ENCODE data around the gene MCFD2. TPM values are rescaled to one million over a fixed set of nuclear protein-coding genes. Genes with fewer than 3 reads are reported as not detected.

MCFD2 gene
- total RNA-seq, 2 experiments from 2014 or later: 55.7 to 75.2 TPM

DNA sequence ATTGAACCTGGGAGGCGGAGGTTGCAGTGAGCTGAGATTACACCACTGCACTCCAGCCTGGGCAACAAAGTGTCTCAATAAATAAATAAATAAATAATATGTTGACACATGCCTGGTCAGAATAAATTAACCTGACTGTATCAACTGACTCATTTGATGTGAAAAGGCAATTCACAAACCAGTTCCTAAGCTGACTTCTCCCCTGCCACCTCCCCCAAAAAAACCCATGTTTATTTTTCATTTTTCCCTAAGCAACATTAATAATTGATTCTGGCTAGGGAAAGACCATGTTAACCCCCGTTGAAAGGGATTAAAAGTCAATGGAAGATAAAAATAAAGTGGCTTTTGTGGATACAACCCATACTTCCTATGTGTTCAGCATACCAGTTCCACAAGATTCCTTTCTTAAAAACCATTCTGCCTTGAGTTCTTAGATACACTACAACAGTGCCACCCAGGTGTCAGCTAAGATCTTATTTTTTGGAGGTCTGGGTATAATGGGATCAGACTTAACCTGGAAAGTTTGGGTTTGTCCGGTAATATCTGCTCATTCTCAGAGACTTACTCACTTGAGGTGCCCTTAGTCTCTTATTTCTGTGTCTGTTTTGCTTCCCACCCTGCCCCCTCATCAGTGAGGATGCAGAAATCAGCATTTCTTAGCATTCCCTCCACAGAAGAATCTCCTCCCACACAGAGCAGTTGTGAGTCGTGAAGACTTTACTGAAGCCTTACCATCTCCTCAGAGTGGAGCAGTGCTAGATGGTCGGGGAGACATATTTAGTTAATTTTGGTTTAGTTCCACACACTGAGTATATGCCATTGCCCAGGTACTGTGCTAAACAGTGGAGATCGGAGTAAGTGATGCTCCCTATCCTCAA, 10.1 kb upstream of the MCFD2 start:
- Histone ChIP-seq H4K20me1 (ENCODE audit: insufficient read depth, low read length) (no peaks in the 10 kb centered on the region), H3K79me2 (ENCODE audit: insufficient read depth, low read depth, low read length) (peaks cover 14% of the 10 kb centered on the region), H3K9me2 (ENCODE audit: insufficient read depth, low read length) (no peaks in the 10 kb centered on the region), H3K27ac (ENCODE audit: low read depth, low read length, poor library complexity, severe bottlenecking) (no peak overlapping the region), H3K36me3 (ENCODE audit: insufficient read depth, low read length) (peaks cover 38% of the 10 kb centered on the region), H3K4me3 (ENCODE audit: low read depth, low read length, poor library complexity, severe bottlenecking) (no peak overlapping the region), H3K9me3 (ENCODE audit: low read length) (peaks cover 13% of the 10 kb centered on the region; the same call in 1 of the 2 replicates), H3K4me1 (ENCODE audit: insufficient read depth, low read length, poor library complexity, severe bottlenecking) (peaks cover 9% of the 10 kb centered on the region), H2AFZ (ENCODE audit: low read length) (no peak overlapping the region), H3K4me2 (ENCODE audit: low read length) (no peak overlapping the region)
- BruUV-seq (replicated peaks): TSS peak; percentile 40
- ChIA-PET POLR2A (interaction anchor here (1.6 kb wide), 1 partner anchor 10 kb away, joined by 9 read pairs; no protein-coding TSS in a partner anchor), CTCF (ENCODE audit: unreplicated experiment) (no interaction called here)
- DNase-seq (ENCODE audit: low spot score): no peak
- intact Hi-C loops (cut with micrococcal nuclease; ENCODE audit: unreplicated experiment): no loop called here
- TF ChIP-seq, protein P1, sequence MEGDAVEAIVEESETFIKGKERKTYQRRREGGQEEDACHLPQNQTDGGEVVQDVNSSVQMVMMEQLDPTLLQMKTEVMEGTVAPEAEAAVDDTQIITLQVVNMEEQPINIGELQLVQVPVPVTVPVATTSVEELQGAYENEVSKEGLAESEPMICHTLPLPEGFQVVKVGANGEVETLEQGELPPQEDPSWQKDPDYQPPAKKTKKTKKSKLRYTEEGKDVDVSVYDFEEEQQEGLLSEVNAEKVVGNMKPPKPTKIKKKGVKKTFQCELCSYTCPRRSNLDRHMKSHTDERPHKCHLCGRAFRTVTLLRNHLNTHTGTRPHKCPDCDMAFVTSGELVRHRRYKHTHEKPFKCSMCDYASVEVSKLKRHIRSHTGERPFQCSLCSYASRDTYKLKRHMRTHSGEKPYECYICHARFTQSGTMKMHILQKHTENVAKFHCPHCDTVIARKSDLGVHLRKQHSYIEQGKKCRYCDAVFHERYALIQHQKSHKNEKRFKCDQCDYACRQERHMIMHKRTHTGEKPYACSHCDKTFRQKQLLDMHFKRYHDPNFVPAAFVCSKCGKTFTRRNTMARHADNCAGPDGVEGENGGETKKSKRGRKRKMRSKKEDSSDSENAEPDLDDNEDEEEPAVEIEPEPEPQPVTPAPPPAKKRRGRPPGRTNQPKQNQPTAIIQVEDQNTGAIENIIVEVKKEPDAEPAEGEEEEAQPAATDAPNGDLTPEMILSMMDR (conservative IDR thresholded peaks at IDR 0.05; ENCODE audit: low read length): no peak
- no peak for TF ChIP-seq EZH2phosphoT487 (IDR thresholded peaks at IDR 0.05; ENCODE audit: borderline replicate concordance, low read depth, low read length)

DNA sequence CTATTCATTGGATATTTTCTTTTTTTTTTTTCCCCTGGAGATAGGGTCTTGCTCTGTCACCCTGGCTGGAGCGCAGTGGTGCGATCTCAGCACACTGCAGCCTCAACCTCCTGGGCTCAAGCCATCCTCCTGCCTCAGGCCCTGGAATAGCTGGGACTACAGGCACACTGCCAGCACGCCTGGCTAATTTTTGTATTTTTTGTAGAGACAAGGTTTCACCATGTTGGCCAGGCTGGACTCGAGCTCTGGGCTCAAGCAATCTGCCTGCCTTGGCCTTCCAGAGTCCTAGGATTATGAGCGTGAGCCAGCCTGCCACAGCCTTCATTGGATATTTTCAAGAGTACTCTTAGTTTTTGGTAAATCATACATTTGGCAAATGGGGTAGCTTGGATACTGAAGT, 9.0 kb upstream of the MCFD2 start:
- CTCF ChIA-PET (ENCODE audit: unreplicated experiment): interaction anchor here (1.0 kb wide), 1 partner anchor 27 kb away, joined by 3 read pairs; no protein-coding TSS in a partner anchor
- BruUV-seq (replicated peaks): no TSS peak

More for the DNA sequence above, 9.0 kb upstream of the MCFD2 start:
- no peak for TF ChIP-seq EZH2phosphoT487 (IDR thresholded peaks at IDR 0.05; ENCODE audit: borderline replicate concordance, low read depth, low read length)
- TF ChIP-seq, protein P1 (conservative IDR thresholded peaks at IDR 0.05; ENCODE audit: low read length): no peak
- Histone ChIP-seq H3K4me3 (ENCODE audit: low read depth, low read length, poor library complexity, severe bottlenecking) (no peak overlapping the region), H3K9me3 (ENCODE audit: low read length) (peaks cover 13% of the 10 kb centered on the region; the same call in 1 of the 2 replicates), H2AFZ (ENCODE audit: low read length) (no peak overlapping the region), H3K4me1 (ENCODE audit: insufficient read depth, low read length, poor library complexity, severe bottlenecking) (peaks cover 10% of the 10 kb centered on the region), H3K36me3 (ENCODE audit: insufficient read depth, low read length) (peaks cover 38% of the 10 kb centered on the region), H3K79me2 (ENCODE audit: insufficient read depth, low read depth, low read length) (peaks cover 16% of the 10 kb centered on the region; the same call in 1 of the 2 replicates), H3K4me2 (ENCODE audit: low read length) (no peak overlapping the region), H3K9me2 (ENCODE audit: insufficient read depth, low read length) (no peaks in the 10 kb centered on the region), H4K20me1 (ENCODE audit: insufficient read depth, low read length) (no peaks in the 10 kb centered on the region), H3K27ac (ENCODE audit: low read depth, low read length, poor library complexity, severe bottlenecking) (no peak overlapping the region)
- DNase-seq (ENCODE audit: low spot score): no peak
- POLR2A ChIA-PET: interaction anchor here (1.6 kb wide), 1 partner anchor 11 kb away, joined by 9 read pairs; no protein-coding TSS in a partner anchor
- intact Hi-C loops (cut with micrococcal nuclease; ENCODE audit: unreplicated experiment): no loop called here
